GM18907 (cell line): ENCODE data around the gene UGT1A3.
"Not testable (repeated sequence)": the region's sequence is repeated elsewhere in the genome, so short reads cannot be mapped to it uniquely, and the experiment has no call there.

Experiments
- ATAC-seq: cut with Tn5 transposase; IDR thresholded peaks from one replicate; pipeline ENCODE4 v1.9.1; 2021; ENCODE audit warnings: mild to moderate bottlenecking, moderate library complexity; ENCODE audit not compliant: unreplicated experiment

Gene UGT1A3

GRCh38 chr2:233707940-233708644, 20.8 kb upstream of the UGT1A3 start:
- ATAC-seq: no peak

GRCh38 chr2:233708942-233709341, 19.9 kb upstream of the UGT1A3 start:
- no peak for ATAC-seq

- ATAC-seq: peak; percentile 62
Measured at GRCh38 chr2:233711312-233712008, 17.4 kb upstream of the UGT1A3 start.

- no peak for ATAC-seq
Measured at GRCh38 chr2:233712611-233713261, 16.1 kb upstream of the UGT1A3 start, which contains the start of gene UGT1A5. UGT1A5 (plus strand) TSS chr2:233712907; CDS start chr2:233712992, 85 bp downstream.

- ATAC-seq: no peak
Measured at GRCh38 chr2:233713262-233713615, 15.6 kb upstream of the UGT1A3 start.

- ATAC-seq: no peak
Measured at GRCh38 chr2:233714121-233714520, 14.7 kb upstream of the UGT1A3 start.

GRCh38 chr2:233718552-233718951, 10.3 kb upstream of the UGT1A3 start, which contains the start of gene UGT1A4:
UGT1A4 (plus strand) TSS chr2:233718736; CDS start chr2:233718821, 85 bp downstream.
- ATAC-seq: no peak

- not testable (repeated sequence) for ATAC-seq
Measured at GRCh38 chr2:233736868-233737653, 8.2 kb downstream of the UGT1A3 start.

- ATAC-seq: no peak
Measured at GRCh38 chr2:233740870-233741269, 12.0 kb downstream of the UGT1A3 start.

GRCh38 chr2:233743464-233744259, 14.8 kb downstream of the UGT1A3 start:
- no peak for ATAC-seq

- ATAC-seq: no peak
Measured at GRCh38 chr2:233745073-233745755, 16.4 kb downstream of the UGT1A3 start.

GRCh38 chr2:233745838-233746237, 17.0 kb downstream of the UGT1A3 start:
- not testable (repeated sequence) for ATAC-seq

GRCh38 chr2:233746475-233747282, 17.8 kb downstream of the UGT1A3 start:
- ATAC-seq: no peak

- no peak for ATAC-seq
Measured at GRCh38 chr2:233747283-233747544, 18.4 kb downstream of the UGT1A3 start.

GRCh38 chr2:233750689-233751088, 21.8 kb downstream of the UGT1A3 start:
- not testable (repeated sequence) for ATAC-seq

- ATAC-seq: not testable (repeated sequence)
Measured at GRCh38 chr2:233751212-233752009, 22.6 kb downstream of the UGT1A3 start.

GRCh38 chr2:233754872-233755611, 26.2 kb downstream of the UGT1A3 start:
- ATAC-seq: no peak
